Frontal cortex (tissue), 4 donors: Measurements from ENCODE around the gene COL26A1. TPM values are rescaled to one million over a fixed set of nuclear protein-coding genes. Genes with fewer than 3 reads are reported as not detected.
"Not testable (repeated sequence)": the region's sequence is repeated elsewhere in the genome, so short reads cannot be mapped to it uniquely, and the experiment has no call there.

Source experiments
- DNase-seq, 2 donors: peaks; one replicate each; pipeline ENCODE4 v3.0.0; 2012; ENCODE audit warnings: low spot score in 2 of 2
- FAIRE-seq: peaks from 2 replicates; lab custom pipeline; 2012; peaks lifted over from hg19 to GRCh38; lab: Jason Lieb, UNC
- total RNA-seq: library from RNA; depleted of rRNA; stranded (reverse); fragments of >200 nt; gene quantifications from one replicate; pipeline ENCODE4 v1.2.3, GENCODE V29; 2014
- donor health status: control.
- donor health status: control.
- donor health status: control.

COL26A1 gene
- total RNA-seq, 1 donor from 2014 or later, result 14.3 TPM

DNA sequence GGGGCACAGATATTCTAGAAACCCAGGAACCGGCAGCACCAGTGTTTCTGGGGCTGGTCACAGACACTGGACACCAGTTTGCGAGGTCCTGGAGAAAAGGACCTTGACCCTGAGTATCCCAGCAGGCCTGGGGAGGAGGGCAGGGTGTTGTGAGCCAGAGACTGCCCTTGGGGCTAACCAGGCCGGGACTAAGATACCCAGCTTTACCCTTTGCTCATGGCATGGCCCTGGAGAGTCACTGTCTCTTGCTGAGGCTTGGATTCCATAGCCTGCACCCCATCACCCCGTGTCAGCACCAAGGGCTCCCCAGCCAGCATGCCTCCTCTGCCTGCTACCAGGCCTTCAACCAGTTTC, 124.4 kb downstream of the COL26A1 start:
- FAIRE-seq (no peak), DNase-seq (no peak)

DNA sequence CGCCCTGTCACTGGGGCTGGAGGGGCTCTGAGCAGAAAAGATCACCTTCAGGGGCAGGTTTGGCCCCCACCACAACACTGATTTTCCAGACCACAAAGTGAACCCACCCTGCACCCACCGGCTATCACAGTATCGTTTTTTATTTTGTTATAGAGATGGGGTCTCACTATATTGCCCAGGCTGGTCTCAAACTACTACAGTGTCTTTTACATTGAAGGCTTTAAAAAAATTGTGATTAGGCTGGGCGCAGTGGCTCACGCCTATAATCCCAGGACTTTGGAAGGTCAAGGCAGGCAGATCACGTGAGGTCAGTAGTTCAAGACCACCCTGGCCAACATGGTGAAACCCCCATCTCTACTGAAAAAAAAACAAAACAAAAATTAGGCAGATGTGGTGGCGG, 125.1 kb downstream of the COL26A1 start:
- DNase-seq (no peak), FAIRE-seq (no peak)

DNA sequence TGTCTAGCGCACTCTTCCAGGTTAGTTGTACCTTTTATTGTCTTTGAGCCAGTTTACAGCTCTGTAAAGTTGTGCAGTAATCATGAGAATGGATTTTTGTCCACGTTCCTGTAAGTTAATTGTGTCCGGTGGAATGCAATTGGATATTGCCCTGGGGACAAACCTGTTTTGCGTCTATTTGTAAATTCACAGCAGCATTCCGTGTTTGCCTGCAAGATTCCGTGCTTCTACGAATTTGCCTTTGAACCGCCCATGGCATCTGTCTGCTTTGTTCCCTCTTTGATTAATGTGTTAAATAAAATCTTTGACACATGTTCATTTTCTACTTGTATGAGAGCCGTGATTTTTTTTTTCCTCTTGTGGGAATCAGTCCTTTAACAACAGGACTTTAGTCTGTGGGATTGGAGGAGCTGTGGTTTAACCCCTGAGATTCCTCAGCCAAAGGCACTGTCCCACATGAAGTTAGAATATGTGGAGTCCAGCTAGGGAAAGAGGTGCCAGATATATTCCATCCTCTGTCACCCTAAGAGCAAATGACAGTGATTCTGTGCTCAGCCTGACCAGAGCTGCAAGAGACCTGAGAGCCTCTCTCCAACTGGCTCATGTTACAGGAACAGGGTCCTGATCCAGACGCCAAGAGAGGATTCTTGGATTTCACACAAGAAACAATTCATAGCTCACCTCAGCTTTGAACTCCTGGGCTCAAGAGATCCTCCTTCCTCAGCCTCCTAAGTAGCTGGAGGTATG, 126.3 kb downstream of the COL26A1 start:
- no peak for DNase-seq
- FAIRE-seq, result no peak

DNA sequence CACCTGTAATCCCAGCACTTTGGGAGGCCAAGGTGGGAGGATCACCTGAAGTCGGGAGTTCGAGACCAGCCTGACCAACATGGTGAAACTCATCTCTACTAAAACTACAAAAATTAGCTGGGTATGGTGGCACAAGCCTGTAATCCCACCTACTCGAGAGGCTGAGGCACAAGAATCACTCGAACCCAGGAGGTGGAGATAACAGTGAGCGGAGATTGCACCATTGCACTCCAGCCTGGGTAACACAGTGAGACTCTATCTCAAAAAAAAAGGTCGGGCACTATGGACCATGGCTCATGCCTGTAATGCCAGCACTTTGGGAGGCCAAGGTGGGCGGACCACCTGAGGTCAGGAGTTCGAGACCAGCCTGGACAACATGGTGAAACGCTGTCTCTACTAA, 127.8 kb downstream of the COL26A1 start:
- not testable (repeated sequence) for DNase-seq, FAIRE-seq

DNA sequence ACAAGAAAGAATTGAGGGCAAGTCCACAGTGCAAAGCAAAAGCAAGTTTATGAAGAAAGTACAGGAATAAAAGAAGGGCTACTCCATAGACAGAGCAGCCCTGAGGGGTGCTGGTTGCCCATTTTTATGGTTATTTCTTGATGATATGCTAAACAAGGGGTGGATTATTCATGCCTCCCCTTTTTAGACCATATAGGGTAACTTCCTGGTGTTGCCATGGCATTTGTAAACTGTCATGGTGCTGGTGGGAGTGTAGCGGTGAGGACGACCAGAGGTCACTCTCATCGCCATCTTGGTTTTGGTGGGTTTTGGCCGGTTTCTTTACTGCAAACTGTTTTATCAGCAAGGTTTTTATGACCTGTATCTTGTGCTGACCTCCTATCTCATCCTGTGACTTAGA, 128.8 kb downstream of the COL26A1 start:
- FAIRE-seq, DNase-seq: not testable (repeated sequence)

DNA sequence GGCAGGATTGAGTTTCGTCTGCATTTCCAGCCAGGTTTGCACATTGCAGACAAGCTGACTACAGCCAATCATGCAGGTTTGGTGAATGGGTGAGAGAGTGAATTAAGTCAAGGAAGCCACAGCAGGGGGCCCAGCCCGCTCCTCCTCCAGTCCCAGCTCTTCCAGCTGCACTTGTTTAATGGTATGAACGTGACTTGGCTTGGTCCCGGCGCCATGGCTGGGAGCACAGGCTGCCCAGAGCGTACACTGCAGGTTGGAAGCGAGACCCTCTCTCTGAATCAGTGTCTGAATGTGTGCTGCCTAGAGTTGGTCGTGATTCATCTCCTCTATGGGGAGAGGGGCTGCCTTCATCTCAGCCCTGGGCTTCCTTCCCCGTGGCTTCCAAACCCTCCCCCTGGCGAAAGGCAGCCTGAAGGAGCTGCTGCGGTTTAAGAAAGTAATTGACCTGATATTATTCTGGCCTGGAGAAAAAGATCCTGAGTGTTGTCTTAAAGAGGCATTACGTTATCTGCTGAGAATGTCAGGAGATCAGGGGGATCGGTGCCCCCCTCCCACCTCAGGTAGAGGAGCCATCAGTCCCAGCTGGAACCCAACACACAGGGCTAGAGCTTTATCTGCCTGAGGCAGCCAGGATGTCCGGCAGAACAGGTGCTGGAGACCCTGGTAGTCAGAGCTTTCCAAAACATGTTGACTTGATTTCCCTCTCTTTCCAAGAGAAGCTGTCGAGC, 132.1 kb downstream of the COL26A1 start:
- no peak for FAIRE-seq
- DNase-seq, result no peak

DNA sequence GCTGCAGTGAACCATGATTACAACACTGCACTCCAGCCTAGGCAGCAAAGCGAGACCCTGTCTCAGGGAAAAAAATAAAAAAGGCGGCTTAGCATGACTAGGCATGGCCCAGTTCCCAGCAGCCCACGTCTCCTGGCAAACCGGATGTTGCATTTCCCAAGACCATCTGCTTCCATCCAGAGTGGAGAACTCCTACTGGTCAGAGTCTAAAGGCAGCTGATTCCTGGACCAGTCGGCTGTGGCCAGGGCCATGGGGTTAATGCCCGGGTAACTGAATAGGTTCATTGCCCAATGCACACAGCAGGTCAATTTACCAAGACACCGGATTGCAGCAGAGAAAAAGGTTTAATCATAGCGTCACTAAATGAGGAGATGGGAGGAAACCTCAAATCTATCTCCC, 133.3 kb downstream of the COL26A1 start:
- DNase-seq (no peak), FAIRE-seq (no peak)

DNA sequence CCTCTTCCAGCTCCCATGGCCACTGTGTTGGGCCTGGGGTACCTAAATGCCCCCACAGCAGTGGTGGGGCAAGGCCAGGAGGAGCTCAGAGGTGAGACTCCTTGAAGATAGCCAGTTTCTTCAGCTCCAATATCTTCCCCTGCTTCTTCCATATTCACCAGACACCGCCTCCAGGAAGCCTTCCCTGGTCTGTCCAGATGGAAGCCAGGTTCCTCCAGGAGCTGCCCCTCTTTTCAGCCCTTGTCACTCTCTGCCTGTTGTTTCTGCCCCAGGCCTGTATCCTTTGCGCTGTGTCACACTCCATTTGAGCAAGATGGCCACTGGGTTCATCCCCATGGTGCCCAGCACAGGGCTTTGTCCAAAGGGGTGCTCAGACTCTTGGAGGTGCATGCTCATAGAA, 138.7 kb downstream of the COL26A1 start:
- no peak for DNase-seq
- FAIRE-seq, result no peak

DNA sequence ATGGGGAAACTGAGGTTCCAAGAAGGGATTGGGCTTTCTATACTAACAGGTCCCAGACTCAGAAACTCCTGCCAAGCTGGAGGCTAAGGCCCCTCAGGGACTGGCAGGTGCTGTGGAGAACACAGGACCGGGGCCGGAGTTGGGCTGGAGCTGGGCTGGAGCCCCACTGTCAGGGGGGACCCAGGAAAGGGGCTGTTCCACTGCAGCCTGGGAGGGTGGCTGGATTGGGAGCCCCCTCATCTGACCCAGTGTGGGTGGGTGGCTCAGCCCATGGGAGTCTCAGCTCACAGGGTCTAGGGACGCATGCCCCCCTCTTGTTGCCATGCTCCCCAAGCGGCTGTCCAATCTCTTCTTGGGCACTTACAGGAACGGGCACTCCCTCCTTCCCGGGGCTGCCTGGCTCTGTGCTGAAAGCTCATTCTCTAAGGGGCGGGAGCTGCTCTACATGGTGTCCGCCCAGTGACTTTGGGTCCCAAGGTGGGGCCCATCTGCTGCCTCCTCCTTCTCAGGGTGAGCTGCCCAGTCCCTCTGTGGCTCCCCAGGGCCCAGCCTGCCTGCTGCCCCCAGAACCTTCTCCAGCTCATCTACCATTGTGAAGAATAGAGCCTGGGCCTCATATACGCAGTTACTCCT, 139.9 kb downstream of the COL26A1 start:
- no peak for FAIRE-seq
- DNase-seq, result no peak

DNA sequence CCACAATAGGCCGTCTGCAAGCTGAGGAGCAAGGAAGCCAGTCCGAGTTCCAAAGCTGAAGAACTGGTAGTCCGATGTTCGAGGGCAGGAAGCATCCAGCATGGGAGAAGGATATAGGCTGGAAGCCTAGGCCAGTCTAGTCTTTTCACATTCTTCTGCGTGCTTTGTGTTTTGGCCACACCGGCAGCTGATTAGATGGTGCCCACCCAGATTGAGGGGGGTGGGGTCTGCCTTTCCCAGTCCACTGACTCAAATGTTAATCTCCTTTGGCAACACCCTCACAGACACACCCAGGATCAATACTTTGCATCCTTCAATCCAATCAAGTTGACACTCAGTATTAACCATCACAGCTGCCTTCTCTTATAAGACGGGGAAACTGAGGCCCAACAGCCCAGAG, 142.8 kb downstream of the COL26A1 start:
- not testable (repeated sequence) for DNase-seq, FAIRE-seq

DNA sequence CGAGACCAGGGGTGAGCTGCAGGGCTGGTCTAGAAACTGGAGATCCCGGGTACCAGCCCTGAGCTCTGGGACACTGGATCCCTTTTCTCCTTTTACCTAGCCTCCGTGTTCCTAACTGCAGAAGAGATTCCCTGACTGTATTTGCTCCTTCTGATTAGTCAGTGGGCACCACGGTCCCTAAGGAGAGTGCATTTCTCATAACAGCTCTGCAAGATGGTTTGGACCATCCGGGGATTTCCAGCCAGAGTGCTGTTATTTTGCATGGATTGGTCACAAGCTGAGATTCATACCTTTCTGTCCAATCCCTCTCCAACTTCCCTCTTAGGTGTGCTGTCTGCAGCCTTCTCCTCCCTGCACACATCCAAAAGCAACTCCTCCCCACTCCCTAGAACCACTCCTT, 143.9 kb downstream of the COL26A1 start:
- DNase-seq, result no peak
- no peak for FAIRE-seq

DNA sequence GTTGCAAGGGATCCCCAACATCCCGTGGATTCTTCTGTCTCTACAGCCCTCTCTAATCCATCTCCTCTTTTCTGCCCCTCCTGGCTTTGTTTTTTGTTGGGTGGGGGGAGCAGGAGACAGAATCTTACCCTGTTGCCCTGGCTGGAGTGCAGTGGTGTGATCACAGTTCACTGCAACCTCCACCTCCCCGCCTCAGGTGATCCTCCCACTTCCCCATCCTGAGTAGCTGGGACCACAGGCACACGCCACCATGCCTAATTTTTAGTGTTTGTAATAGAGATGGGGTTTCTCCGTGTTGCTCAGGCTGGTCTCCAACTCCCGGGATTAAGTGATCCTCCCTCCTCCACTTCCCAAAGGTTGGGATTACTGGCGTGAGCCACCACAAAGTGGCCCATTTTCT, 144.7 kb downstream of the COL26A1 start:
- DNase-seq (no peak), FAIRE-seq (no peak)

DNA sequence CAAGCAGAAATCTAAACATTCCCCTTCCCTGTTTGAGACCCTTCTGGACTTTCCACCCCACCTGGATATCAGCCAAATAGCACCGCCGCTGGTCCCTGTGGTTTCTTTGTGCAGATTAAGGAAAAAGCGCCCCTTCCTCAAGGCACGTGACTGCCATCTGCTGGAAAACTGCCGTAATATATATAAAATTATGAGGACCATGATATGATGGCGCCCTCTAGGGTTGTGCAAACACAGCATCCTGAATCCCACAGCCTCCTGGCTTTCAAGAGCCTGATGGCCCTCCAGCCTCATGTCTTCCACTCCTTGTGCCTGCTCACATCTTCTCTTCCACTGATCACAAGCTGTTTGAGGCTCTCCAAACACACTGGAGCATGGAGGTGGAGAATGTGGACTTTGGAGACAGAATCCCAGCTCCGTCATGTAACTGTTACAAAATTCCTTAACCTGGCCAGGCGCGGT, 145.1 kb downstream of the COL26A1 start:
- FAIRE-seq (no peak), DNase-seq (peak in 1 of 2 donors; percentile 51)

DNA sequence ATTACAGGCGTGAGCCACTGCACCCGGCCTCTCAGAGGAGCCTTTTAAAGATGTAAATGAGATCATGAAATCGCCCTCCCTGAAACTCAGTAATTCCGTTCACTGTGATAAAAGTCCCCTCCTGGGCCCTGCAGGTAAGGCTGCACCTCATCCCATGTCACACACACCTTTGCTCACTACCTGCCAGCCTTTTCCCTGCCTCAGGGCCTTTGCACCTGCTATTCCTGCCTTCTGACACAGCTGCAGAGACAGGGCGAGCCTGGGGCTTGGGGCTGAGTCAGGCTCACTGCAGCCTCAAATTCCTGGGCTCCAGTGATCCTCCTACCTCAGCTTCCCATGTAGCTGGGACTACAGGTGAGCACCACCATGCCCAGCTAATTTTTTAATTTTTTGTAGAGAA, 147.6 kb downstream of the COL26A1 start:
- no peak for FAIRE-seq
- no peak for DNase-seq

DNA sequence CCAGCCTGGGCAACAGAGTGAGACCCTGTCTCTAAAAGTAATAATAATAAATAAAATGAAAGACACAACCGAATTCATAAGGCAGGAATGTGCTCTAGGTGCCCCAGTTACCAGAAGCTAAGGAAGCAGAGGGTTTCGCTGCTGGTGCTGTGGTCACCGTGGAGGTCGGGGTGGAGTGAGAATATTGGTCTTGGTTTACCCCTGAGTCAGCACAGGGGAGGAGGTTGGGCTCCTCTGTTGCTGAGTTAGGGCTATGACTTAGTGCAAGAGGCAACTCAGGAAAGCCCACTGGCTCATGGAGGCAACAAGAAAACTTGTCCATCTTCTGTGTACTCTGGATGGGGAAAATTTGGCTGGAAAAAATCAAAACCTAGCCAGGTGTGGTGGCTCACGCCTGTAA, 149.3 kb downstream of the COL26A1 start:
- FAIRE-seq, result no peak
- DNase-seq, result no peak

DNA sequence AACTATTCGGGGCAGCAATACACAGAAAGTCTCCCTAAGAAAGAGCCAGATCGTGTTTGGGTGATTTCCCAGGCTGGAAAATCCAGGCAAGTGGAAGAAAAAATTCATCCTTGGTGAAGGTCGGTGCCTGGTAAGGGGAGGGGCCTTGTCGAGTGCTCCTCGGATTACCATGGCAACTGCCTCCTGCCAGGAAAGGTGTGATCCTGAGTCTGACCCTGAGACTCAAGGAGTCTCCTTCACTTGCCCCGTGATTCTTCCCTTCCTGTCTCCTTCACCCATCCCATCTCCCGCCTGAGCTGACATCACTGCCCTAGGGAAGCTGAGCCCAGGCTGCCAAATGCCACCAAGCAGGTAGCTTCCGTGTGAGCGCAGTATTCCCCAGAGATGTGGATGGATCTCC, 154.2 kb downstream of the COL26A1 start:
- DNase-seq, result no peak
- FAIRE-seq, result no peak

DNA sequence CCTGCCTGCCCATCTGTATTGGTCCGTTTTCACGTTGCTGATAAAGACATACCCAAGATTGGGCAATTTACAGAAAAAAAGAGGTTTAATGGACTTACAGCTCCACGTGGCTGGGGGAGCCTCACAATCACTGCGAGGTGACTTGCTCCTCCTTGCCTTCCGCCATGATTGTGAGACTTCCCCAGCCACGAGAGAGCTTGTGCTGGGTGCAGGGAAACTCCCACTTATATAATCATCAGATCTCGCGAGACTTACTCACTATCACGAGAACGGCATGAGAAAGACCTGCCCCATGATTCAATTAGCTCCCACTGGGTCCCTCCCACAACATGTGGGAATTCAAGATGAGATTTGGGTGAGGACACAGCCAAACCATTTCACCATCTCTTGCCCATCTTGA, 154.6 kb downstream of the COL26A1 start:
- no peak for FAIRE-seq
- DNase-seq, result no peak

DNA sequence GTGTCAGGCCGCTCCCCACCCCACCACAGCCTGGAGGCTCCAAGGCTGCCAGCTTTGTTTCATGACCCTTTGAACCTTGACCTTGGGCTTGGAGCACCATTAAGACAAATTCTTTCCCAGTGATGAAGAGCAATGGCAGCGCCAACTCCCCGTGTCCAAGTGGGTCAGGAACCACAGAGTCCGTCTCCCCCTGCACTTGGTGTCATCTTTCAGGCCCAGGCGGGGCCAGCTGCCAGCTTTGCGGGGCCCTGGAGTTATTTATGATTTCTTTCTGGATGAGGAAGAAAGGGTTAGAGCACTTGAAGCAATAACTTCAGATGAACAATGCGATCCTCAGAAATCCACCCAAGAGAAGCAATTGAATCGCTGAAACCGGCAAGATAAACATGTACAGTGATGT, 155.7 kb downstream of the COL26A1 start:
- FAIRE-seq (no peak), DNase-seq (no peak)

DNA sequence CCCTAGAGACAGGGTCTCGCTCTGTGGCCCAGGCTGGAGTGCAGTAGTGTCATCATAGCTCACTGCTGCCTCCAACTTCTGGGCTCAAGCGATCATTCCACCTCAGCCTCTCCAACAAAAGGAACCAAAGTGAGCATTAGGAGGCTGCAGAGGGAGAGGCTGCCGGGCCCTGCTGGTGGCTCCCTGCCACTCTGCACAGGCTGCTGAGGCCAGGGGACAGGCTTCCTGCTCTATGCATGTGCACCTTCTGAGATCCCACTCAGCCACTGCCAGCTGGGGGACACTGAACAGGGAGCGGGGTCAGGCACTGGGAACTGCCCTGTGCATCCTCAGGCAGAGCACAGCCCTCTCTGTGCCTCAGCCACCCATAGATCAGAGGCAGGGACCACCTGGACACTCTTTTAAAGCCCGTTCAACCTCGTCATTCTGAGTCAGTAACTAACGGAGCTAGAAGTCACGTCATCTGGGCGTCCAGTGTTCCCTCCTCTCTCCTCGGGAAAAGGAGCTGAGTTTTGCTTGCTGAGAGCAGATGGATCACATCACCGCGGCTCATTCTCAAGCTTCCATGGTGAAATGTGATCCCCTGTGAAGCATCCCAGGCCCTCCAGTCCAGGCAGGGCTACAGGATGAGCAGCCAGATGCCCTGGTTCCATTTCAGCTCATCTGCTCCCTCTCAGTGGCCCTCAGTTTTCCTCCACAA, 156.8 kb downstream of the COL26A1 start:
- DNase-seq (no peak), FAIRE-seq (no peak)

DNA sequence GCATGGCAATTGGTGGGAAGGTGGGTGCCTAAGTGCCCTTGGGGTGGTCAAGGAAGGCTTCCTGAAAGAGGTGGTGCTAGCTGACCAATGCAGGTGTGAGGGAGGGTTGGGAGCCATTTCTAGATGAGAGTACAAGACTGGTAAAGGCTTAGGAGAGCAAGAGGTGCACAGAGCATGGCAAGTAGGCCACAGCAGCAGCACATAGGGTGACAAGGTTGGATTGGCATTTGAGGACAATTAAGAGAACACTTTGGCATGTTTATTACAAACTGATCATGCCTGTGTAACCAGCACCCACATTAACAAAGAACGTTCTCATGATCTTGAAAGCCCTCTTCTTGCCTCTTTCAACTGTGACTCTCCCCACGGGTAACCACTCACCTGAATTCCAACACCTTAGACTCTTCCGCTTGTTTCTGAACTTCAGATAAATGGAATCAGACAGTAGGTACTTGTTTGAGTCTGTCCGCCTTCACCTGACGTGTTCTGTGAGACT, 158.8 kb downstream of the COL26A1 start:
- FAIRE-seq, result no peak

More for the DNA sequence above, 158.8 kb downstream of the COL26A1 start:
- no peak for DNase-seq
